AG09319 (cell line): ENCODE results near the gene RBKS.
A peak's percentile ranks its signal among the peaks of the same experiment; 100 is the strongest.

ENCODE experiments used
- DNase-seq: peaks from one replicate; pipeline ENCODE4 v3.0.0-alpha.2; 2010; ENCODE audit warnings: low read depth; ENCODE audit errors: extremely low read depth
- TF ChIP-seq, protein P1 (sequence below): IDR thresholded peaks from 2 replicates; pipeline ENCODE4 v1.5.1; 2011; ENCODE audit warnings: low read depth, mild to moderate bottlenecking, inconsistent platforms, low read length, moderate library complexity

RBKS gene

DNA sequence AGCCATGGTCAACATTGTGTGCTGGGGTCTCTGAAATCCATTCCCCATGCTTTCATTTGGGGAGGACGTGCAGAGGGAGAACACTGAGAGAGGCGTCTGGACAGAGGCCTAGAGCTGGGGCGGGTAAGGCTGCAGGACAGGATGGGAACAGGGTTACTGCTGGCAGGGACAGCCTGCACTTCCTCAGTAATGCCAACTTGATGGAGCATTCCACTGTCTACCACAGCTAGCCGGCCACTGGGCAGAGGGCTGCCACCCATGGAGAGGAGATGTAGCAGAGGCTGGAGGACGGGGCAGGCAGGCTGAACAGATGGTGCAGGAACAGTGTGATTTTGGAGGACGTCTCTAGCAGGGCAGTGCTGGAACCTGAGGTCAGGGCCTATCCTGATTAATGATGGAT lies 89.3 kb downstream of the RBKS start:
- TF ChIP-seq, protein P1, sequence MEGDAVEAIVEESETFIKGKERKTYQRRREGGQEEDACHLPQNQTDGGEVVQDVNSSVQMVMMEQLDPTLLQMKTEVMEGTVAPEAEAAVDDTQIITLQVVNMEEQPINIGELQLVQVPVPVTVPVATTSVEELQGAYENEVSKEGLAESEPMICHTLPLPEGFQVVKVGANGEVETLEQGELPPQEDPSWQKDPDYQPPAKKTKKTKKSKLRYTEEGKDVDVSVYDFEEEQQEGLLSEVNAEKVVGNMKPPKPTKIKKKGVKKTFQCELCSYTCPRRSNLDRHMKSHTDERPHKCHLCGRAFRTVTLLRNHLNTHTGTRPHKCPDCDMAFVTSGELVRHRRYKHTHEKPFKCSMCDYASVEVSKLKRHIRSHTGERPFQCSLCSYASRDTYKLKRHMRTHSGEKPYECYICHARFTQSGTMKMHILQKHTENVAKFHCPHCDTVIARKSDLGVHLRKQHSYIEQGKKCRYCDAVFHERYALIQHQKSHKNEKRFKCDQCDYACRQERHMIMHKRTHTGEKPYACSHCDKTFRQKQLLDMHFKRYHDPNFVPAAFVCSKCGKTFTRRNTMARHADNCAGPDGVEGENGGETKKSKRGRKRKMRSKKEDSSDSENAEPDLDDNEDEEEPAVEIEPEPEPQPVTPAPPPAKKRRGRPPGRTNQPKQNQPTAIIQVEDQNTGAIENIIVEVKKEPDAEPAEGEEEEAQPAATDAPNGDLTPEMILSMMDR, result no peak
- DNase-seq, result no peak

DNA sequence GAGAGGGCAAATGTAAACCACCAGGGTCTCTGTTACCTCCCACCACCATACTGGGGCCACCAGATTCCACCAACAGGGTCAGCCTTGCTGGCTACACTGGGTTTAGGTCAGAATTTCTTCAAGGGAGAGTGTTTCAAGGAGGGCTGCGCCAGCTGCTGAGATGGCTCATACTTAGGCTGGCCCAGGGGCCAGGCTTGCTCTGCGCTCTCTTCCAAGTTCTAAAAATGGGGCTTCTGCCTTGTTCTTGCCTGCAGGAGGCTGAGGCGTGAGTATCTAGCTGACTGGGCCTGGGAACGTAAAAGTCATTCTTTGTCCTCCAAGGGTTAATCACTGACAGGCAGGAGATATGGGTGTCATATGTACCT lies 90.6 kb downstream of the RBKS start:
- TF ChIP-seq, protein P1, result no peak
- no peak for DNase-seq

DNA sequence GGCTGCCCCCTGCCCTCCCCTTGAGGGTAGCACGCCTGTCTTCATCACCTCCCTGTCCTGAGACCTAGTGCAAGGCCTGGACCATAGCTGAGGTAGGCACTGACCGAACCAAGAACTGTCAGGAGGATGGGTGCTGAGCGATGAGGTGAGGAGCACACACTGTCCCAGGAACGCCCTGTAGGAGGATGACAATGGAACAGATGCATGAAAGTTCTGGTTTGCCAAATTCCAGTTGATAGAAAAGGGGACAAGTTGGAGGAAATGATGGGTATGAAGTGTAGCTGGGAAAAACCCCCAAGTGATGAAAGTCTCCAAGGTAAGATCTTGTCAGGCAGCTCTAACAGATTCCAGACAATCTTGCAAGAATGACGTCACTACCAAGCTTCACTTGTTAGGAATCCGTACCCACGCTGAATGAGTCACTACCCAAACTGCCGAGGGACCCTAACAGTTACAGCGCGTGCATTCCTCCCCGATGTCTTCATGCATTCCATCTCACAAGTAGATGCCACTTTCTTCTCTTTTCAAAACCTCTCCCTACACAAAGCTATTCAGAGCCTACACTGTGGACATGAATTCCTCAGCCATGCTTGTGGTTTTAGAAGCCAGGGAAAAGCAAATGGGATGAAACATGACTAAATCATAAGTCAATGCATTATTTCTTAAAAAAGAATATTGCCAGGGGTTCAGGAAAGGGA lies 91.1 kb downstream of the RBKS start:
- TF ChIP-seq, protein P1, result no peak
- peak; percentile 99 for DNase-seq

DNA sequence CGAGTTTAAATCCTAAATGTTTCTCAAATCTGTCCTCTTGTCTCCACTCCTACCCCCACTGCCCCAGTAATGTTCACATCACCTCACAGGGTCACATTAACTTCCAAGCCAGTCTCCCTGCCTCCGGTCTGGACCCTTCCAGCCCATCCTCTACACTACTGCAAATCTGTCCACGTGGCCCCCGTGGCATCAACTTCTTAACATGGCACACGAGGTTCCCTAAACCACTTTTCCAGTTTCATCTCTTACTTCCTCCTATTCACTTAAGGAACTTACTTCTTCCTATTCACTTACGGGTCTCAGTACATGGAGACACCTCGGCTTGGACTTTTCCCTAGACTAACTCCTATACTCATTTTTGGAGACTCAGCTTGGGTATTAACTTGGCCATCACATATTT lies 91.7 kb downstream of the RBKS start:
- no peak for DNase-seq
- TF ChIP-seq, protein P1, result no peak

DNA sequence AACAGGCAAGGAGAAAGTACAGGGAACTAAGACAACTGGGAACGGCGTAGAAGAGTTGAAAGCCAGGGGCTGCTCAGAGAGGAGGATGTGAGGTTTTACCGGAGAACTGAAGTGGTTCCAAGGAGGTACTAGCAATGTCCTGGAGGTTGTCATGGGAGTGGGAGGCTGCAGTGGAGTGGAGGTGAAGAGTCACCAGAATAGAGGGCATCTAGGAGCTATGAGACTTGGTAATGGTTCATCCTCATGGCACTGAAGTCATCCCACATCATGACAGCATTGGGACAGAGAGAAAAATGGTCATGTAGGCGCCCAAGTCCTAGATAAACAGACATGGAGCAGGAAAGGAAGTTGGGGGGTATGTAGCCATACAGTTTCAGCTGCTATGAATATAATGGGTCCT lies 92.3 kb downstream of the RBKS start:
- TF ChIP-seq, protein P1, result no peak
- no peak for DNase-seq

DNA sequence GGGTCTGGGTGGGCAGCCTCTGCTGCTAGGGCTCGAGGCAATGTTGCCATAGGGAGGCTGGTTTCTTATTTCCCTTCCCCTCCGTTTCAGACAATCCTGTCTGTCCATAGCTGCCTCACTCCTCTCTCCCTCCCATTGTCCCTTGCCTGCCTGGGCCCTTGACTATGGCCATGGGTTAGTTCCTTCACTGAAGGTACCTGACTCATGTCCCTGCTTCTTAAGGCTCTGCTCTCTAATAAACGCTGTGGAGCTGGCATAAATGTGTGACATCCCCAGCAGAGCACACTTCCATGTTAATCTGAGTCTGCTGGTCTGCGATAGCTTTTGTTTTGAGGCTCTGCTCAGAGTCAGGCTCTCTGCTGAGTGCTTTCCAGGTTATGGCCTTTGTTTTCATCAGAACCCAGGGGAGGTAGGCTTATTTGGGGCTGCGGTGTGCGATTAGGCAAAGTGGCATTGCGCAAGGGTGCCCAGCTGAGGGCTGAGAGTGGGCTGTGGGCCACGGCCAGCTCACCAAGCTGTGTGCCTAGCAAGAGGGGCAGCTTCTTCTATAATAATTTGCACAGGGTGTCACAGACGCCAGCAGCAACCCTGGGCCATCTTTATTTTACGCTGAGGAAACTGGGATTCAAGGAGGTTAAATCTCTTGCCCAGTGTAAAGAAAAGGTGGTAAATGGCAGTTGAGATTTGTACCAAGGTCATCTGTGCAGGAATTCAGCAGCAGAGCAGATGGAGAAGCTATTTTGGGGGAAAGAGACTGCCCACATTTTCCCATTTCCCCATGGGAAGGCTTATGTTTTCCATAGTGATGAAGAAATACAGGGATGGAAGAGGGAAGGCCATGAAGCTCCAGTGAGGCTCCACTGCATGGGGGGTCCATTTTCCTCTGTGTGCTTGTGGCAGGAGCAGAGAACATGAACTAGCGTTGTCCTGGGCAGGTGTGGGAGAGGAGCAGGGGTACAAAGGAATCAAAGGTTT lies 93.1 kb downstream of the RBKS start:
- TF ChIP-seq, protein P1, result no peak
- DNase-seq, result no peak

DNA sequence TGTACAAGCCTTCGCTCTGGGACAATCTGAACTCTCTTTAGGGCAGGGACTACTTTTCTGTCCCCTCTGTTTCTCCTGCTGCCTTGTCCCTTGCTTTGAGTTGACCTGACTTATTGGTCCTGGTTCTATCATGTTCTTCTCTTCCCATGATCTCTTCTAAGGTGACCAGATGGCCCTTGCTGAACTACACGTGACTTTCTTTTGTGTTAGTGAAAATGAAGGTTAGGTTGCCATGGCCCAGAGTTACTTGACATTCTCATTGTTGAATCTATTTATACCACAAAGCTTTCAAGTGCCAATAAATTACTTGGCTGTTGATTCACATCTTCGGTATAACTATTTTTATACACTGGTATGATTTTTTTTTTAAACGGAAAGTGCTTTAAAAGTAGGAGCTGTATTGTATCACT lies 94.3 kb downstream of the RBKS start:
- DNase-seq, result no peak
- TF ChIP-seq, protein P1, result no peak
